ENCODE data around the gene RDH5.

DNA sequence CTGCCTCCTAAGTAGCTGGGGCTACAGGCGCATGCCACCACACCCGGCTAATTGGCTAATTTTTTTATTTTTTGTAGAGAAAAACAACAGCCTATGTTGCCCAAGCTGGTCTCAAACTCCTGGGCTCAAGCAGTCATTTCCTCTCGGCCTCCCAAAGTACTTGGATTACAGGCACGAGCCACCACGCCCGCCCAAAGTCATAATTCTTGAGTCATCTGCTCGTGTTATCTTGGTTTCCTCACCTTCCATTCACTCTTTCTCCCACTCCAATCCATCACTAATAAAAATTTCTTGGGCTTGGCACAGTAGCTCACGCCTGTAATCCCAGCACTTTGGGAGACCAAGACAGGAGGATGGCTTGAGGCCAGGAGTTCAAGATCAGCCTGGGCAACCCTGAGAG, 44.5 kb upstream of the RDH5 start:
- TF ChIP-seq HDGF (IDR thresholded peaks at IDR 0.05; ENCODE audit: borderline replicate concordance) (no peak), TARDBP (IDR thresholded peaks at IDR 0.05) (no peak), FOXA1 (IDR thresholded peaks at IDR 0.05) (no peak), SUZ12 (IDR thresholded peaks at IDR 0.05) (no peak), ELF4 (IDR thresholded peaks at IDR 0.05) (no peak), CTBP1 (IDR thresholded peaks at IDR 0.05; ENCODE audit: borderline replicate concordance) (no peak), LEF1 (IDR thresholded peaks at IDR 0.05; ENCODE audit: borderline replicate concordance) (no peak), ARNT (IDR thresholded peaks at IDR 0.05) (no peak), FOXK2 (IDR thresholded peaks at IDR 0.05) (no peak), NFRKB (IDR thresholded peaks at IDR 0.05) (no peak), SP1 (IDR thresholded peaks at IDR 0.05) (no peak)

Data from HEK293T (cell line).